Sigmoid colon (tissue), 7 donors: ENCODE measurements around the gene CDH18. TPM values are rescaled to one million over a fixed set of nuclear protein-coding genes. Genes with fewer than 3 reads are reported as not detected.

Experiments
- DNase-seq: peaks from one replicate; pipeline ENCODE4 v3.0.0-alpha.2; 2019
- H3K27ac ChIP-seq, 4 donors: fragments of 200-600 bp; sonication (generic); one replicate each; pipeline ENCODE4 v1.5.1; 2016 to 2019; ENCODE audit warnings: mild to moderate bottlenecking in 1 of 4
- H3K27me3 ChIP-seq, 3 donors: fragments of 200-600 bp; sonication (generic); one replicate each; pipeline ENCODE4 v1.5.1; 2019; ENCODE audit warnings: mild to moderate bottlenecking in 1 of 3
- H3K36me3 ChIP-seq, 4 donors: fragments of 200-600 bp; sonication (generic); one replicate each; pipeline ENCODE4 v1.5.1; 2016 to 2019
- H3K4me1 ChIP-seq, 4 donors: fragments of 200-600 bp; sonication (generic); one replicate each; pipeline ENCODE4 v1.5.1; 2017 to 2019
- H3K4me3 ChIP-seq, 4 donors: fragments of 200-600 bp; sonication (generic); one replicate each; pipeline ENCODE4 v1.5.1; 2017 to 2019; ENCODE audit warnings: mild to moderate bottlenecking in 2 of 4, moderate library complexity in 1 of 4
- H3K9me3 ChIP-seq, 4 donors: fragments of 200-600 bp in 3 of 4; sonication (generic) in 3 of 4; one replicate each; pipeline versions ENCODE4 v1.5.1 to v1.6.1; 2013 to 2019
- CTCF ChIP-seq, 4 experiments: fragments of 450-650 bp in 3 of 4; fragments of 200-600 bp in 1 of 4; IDR thresholded peaks; one replicate each; pipeline ENCODE4 v1.5.1; 2016 to 2019; ENCODE audit warnings: antibody characterized with exemption in 4 of 4, mild to moderate bottlenecking in 3 of 4, moderate library complexity in 2 of 4
- EP300 ChIP-seq, 4 donors: sonication (generic); formaldehyde crosslinking; IDR thresholded peaks; one replicate each; pipeline ENCODE4 v1.6.1; 2017; ENCODE audit warnings: antibody characterized with exemption in 4 of 4
- POLR2A ChIP-seq, 2 donors: fragments of 450-650 bp; IDR thresholded peaks; one replicate each; pipeline ENCODE4 v1.6.1; 2016; ENCODE audit warnings: antibody characterized with exemption in 2 of 2, mild to moderate bottlenecking in 2 of 2, moderate library complexity in 2 of 2
- POLR2AphosphoS5 ChIP-seq, 4 donors: sonication (generic); formaldehyde crosslinking; IDR thresholded peaks; one replicate each; pipeline ENCODE4 v1.6.1; 2017; ENCODE audit warnings: antibody characterized with exemption in 4 of 4
- WGBS, 2 donors: extraction: QIAGEN DNeasy Blood & Tissue Kit; methylation state at CpG; one replicate each; pipeline ENCODE4 v1.1.7; 2013; 5-methylcytosine and 5-hydroxymethylcytosine counted together
- intact Hi-C: fragments of 100-400 bp; cut with DNase I; formaldehyde crosslinking; loops from one replicate; pipeline ENCODE4 v1.15.1; 2023
- polyA plus RNA-seq, 3 donors: library from polyadenylated mRNA; stranded (reverse); fragments of 200-250 nt; gene quantifications; one replicate each; pipeline ENCODE4 v1.2.3, GENCODE V29; 2013
- total RNA-seq, 4 donors: library from RNA; depleted of rRNA; stranded (reverse); fragments of >200 nt; gene quantifications; one replicate each; pipeline ENCODE4 v1.1.0, GENCODE V29; 2016
- donor health status: healthy with polysubstance abuse.
- donor health status: Bipolar disorder and iron deficiency.
- donor health status: healthy.

The CDH18 gene
- total and polyA plus RNA-seq, 7 donors, result not detected

DNA sequence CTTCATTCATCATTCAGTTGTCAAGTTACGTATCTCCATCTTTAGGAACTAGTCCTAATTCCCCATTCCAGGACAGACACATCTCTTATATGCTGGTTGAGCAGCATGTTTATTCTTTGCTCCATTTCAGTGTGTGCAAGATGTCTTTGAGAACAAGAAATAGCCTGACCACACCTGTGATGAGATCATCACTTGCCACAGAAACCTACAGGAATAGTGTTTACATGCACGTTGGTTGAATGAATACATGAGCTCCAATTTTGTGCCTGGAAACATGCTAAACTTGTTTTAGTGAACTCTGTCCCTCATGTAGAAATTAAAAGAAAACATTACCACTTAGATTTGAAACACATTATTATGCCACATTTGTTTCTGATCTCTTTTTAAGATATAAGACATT lies 489.1 kb downstream of the CDH18 start:
- H3K27me3 ChIP-seq, result no peaks in the 10 kb centered on the region
- no peak overlapping the region for H3K27ac ChIP-seq
- intact Hi-C loops, result no loop called here
- H3K36me3 ChIP-seq, result no peaks in the 10 kb centered on the region
- DNase-seq, result no peak
- TF ChIP-seq CTCF (IDR thresholded peaks at IDR 0.05), result no peak
- TF ChIP-seq POLR2AphosphoS5 (IDR thresholded peaks at IDR 0.05), result no peak
- TF ChIP-seq POLR2A (IDR thresholded peaks at IDR 0.05), result no peak
- TF ChIP-seq EP300 (IDR thresholded peaks at IDR 0.05), result no peak
- H3K4me3 ChIP-seq, result no peak overlapping the region
- WGBS, 2 donors, result 57 to 65% methylated on average over 2 of the region's 2 CpGs
- no peaks in the 10 kb centered on the region for H3K4me1 ChIP-seq
- H3K9me3 ChIP-seq, result no peaks in the 10 kb centered on the region

DNA sequence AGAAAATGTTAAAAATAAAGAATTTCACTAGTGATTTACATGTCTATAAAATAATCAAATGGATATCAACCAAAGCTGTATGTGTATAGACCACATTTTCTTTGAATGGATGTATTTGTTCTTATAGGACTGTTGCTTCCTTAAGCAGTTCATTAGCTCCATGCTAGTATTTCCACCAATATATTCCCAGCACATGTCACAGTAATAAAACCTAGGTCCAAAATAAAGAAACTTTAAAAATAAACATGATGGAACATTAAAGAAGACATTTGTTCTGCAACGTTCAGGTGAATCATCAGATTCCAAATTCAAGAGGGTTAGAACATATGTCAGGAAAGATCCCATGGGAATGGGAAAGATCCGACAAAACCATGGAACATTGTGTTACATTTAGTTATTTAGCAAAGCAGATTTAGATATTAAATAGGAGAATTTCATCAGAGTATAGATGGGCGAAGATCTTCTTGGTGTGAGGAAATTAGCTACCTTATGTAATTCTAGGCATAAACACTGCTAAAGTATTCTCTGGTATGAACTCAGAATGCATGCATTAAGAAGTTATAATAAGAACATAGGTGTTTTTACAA lies 490.7 kb downstream of the CDH18 start:
- TF ChIP-seq EP300 (IDR thresholded peaks at IDR 0.05) (no peak), POLR2AphosphoS5 (IDR thresholded peaks at IDR 0.05) (no peak), CTCF (IDR thresholded peaks at IDR 0.05) (no peak), POLR2A (IDR thresholded peaks at IDR 0.05) (no peak)
- Histone ChIP-seq H3K9me3 (no peaks in the 10 kb centered on the region), H3K27me3 (no peaks in the 10 kb centered on the region), H3K36me3 (no peaks in the 10 kb centered on the region), H3K4me1 (no peaks in the 10 kb centered on the region), H3K4me3 (no peak overlapping the region), H3K27ac (no peak overlapping the region)
- 69 to 72% methylated on average over 3 of the region's 3 CpGs for WGBS, 2 donors
- intact Hi-C loops, result no loop called here
- no peak for DNase-seq

- Histone ChIP-seq H3K27ac (no peak overlapping the region), H3K36me3 (no peaks in the 10 kb centered on the region), H3K4me3 (no peak overlapping the region), H3K27me3 (no peaks in the 10 kb centered on the region), H3K9me3 (no peaks in the 10 kb centered on the region), H3K4me1 (no peaks in the 10 kb centered on the region)
- intact Hi-C loops, result no loop called here
- no peak for TF ChIP-seq POLR2A (IDR thresholded peaks at IDR 0.05)
- no peak for TF ChIP-seq CTCF (IDR thresholded peaks at IDR 0.05)
- TF ChIP-seq EP300 (IDR thresholded peaks at IDR 0.05), result no peak
- no peak for DNase-seq
- WGBS, 2 donors, result 91% methylated on average over 2 of the region's 2 CpGs
These were observed 491.9 kb downstream of the CDH18 start for GRCh38 chr5:19496056-19496455.

DNA sequence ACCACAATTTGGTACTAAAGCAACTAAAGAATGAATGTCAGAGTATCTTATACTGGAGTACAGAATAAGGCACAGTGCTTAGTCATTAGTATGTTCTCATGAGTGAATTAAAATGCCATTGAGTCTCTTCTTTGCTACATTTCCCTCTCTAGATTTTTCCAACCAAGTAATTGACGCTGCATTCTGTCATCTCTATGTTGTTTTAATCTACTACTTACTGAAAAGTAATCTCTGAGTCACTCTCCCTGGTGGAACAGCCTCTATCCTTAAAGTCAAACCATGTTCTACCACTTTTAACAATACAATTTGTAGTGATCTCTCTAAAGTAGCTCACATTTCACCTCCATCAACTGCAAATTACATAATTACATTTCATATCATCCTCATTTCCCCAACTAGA lies 495.1 kb downstream of the CDH18 start:
- H3K27me3 ChIP-seq, result no peaks in the 10 kb centered on the region
- no peak overlapping the region for H3K27ac ChIP-seq
- intact Hi-C loops, result no loop called here
- TF ChIP-seq POLR2AphosphoS5 (IDR thresholded peaks at IDR 0.05), result no peak
- TF ChIP-seq EP300 (IDR thresholded peaks at IDR 0.05), result no peak
- TF ChIP-seq CTCF (IDR thresholded peaks at IDR 0.05), result no peak
- TF ChIP-seq POLR2A (IDR thresholded peaks at IDR 0.05), result no peak
- 81 to 86% methylated on average over 1 of the region's 1 CpG for WGBS, 2 donors
- H3K4me3 ChIP-seq, result no peak overlapping the region
- no peaks in the 10 kb centered on the region for H3K9me3 ChIP-seq
- no peaks in the 10 kb centered on the region for H3K36me3 ChIP-seq
- no peak for DNase-seq
- no peaks in the 10 kb centered on the region for H3K4me1 ChIP-seq

- WGBS, 2 donors, result 78 to 83% methylated on average over 3 of the region's 3 CpGs
- intact Hi-C loops, result no loop called here
- H3K27me3 ChIP-seq, result no peaks in the 10 kb centered on the region
These were observed 499.2 kb downstream of the CDH18 start for GRCh38 chr5:19488786-19489185.

More at GRCh38 chr5:19488786-19489185, 499.2 kb downstream of the CDH18 start:
- no peak for DNase-seq
- Histone ChIP-seq H3K36me3 (no peaks in the 10 kb centered on the region), H3K27ac (no peak overlapping the region), H3K4me3 (no peak overlapping the region), H3K9me3 (no peaks in the 10 kb centered on the region), H3K4me1 (no peaks in the 10 kb centered on the region)
- TF ChIP-seq EP300 (IDR thresholded peaks at IDR 0.05), result no peak
- TF ChIP-seq POLR2AphosphoS5 (IDR thresholded peaks at IDR 0.05), result no peak
